Heart right ventricle (tissue), 16 donors: ENCODE results near the gene WWOX. TPM values are rescaled to one million over a fixed set of nuclear protein-coding genes. Genes with fewer than 3 reads are reported as not detected.

ENCODE experiments used
- ATAC-seq, 8 donors: fragments of 200-7000 bp; cut with Tn5 transposase; one replicate each; pipeline ENCODE4 v1.9.1; 2020; ENCODE audit warnings: mild to moderate bottlenecking in 8 of 8, moderate library complexity in 8 of 8, moderate number of reproducible peaks in 1 of 8
- DNase-seq, 2 donors: peaks; one replicate each; pipeline ENCODE4 v3.0.0-alpha.2; 2020
- H3K27ac ChIP-seq, 10 donors: fragments of 200-600 bp; sonication (generic) in 2 of 10; one replicate each; pipeline versions ENCODE4 v1.5.0 to v1.8.0; 2020 to 2022; ENCODE audit warnings: mild to moderate bottlenecking in 3 of 10
- H3K27me3 ChIP-seq, 7 donors: fragments of 200-600 bp; one replicate each; pipeline ENCODE4 v1.8.0; 2021 to 2022; ENCODE audit warnings: mild to moderate bottlenecking in 2 of 7
- H3K36me3 ChIP-seq, 9 donors: fragments of 200-600 bp; sonication (generic) in 1 of 9; one replicate each; pipeline versions ENCODE4 v1.5.0 to v1.8.0; 2020 to 2022; ENCODE audit warnings: mild to moderate bottlenecking in 2 of 9
- H3K4me1 ChIP-seq, 9 donors: fragments of 200-600 bp; sonication (generic) in 1 of 9; one replicate each; pipeline versions ENCODE4 v1.5.0 to v1.8.0; 2020 to 2022; ENCODE audit warnings: mild to moderate bottlenecking in 4 of 9
- H3K4me3 ChIP-seq, 10 donors: fragments of 200-600 bp; sonication (generic) in 2 of 10; one replicate each; pipeline versions ENCODE4 v1.5.0 to v1.8.0; 2020 to 2022; ENCODE audit warnings: mild to moderate bottlenecking in 7 of 10, moderate library complexity in 2 of 10
- H3K9me3 ChIP-seq, 11 donors: fragments of 200-600 bp in 10 of 11; sonication (generic) in 2 of 11; one replicate each; pipeline versions ENCODE4 v1.5.0 to v1.8.0; 2013 to 2022; ENCODE audit warnings: mild to moderate bottlenecking in 2 of 11, control low read depth in 1 of 11, moderate library complexity in 1 of 11
- WGBS, 2 donors: extraction: QIAGEN DNeasy Blood & Tissue Kit; methylation state at CpG; one replicate each; pipeline ENCODE4 v1.1.7; 2013; ENCODE audit warnings: inconsistent platforms in 1 of 2; 5-methylcytosine and 5-hydroxymethylcytosine counted together
- intact Hi-C, 10 donors: fragments of 100-400 bp; cut with DNase I; formaldehyde crosslinking; loops; one replicate each; pipeline versions ENCODE4 v1.11.1 to v1.14.2; 2022
- polyA plus RNA-seq, 2 donors: library from polyadenylated mRNA; stranded (reverse); fragments of 200-250 nt; gene quantifications; one replicate each; pipeline ENCODE4 v1.2.3, GENCODE V29; 2013
- total RNA-seq, 10 donors: library from RNA; stranded (reverse); fragmentation: NEBNext Ultra II Directional in 3 of 10; extraction: Animal tissue kit (Norgen Biotek cat#: 25700) in 3 of 10; gene quantifications; one replicate each; pipeline versions ENCODE4 v1.2.1 to v1.2.4, GENCODE V29; 2021 to 2023
- TF ChIP-seq, protein P1 (sequence below), 9 donors: fragments of 200-600 bp; sonication (generic) in 2 of 9; IDR thresholded peaks; one replicate each; pipeline versions ENCODE4 v1.5.0 to v1.8.0; 2021 to 2022; ENCODE audit warnings: antibody characterized with exemption in 9 of 9, mild to moderate bottlenecking in 5 of 9, moderate library complexity in 1 of 9
- donor health status: Arrhythmogenic right ventricular cardiomyopathy.
- donor health status: ischemic (EF 13 %, LVEDD 7.1; RV severe dilation, severe dysfunction).
- donor health status: healthy with polysubstance abuse.
- donor health status: DM: no; HTN: yes; CAD: no.
- donor health status: DM: no; HTN: no; CAD: no.
- donor health status: ischemic (EF 25% LVEDD 6.9; RV normal size, moderate dysfunction).
- donor health status: ischemic (EF 25% LVEDD 5.7; RV mildly dilated, moderate dysfunction).
- donor health status: healthy.
- donor health status: DM: yes; HTN: yes; CAD: no.
- donor health status: Ischemic cardiomyopathy.
- donor health status: ischemic (EF 35%, LVEDD 5.7; RV mildly dilated, moderate dysfunction).
- donor health status: nonischemic (EF 11% LVEDD 7.7; RV severe dilation, severe dysfunction).
- donor health status: DM: yes; HTN: yes; CAD: no.
- donor health status: PGD.
- donor health status: ischemic (EF 29% LVEDD 5.4; RV normal size, mild dysfunction).
- donor health status: nonischemic (EF 23%, LVEDD 6.1; RV moderate dilation, normal function).

Gene WWOX
- total and polyA plus RNA-seq, 12 donors: 4.9 to 15.0 (median 9.9) TPM

- Histone ChIP-seq H3K27ac (no peak overlapping the region), H3K4me1 (peaks cover 0 to 5% (median 0%) of the 10 kb centered on the region in 9 donors), H3K9me3 (no peaks in the 10 kb centered on the region), H3K27me3 (peaks cover 0 to 14% (median 0%) of the 10 kb centered on the region in 7 donors), H3K4me3 (no peak overlapping the region), H3K36me3 (no peaks in the 10 kb centered on the region)
- TF ChIP-seq, protein P1, sequence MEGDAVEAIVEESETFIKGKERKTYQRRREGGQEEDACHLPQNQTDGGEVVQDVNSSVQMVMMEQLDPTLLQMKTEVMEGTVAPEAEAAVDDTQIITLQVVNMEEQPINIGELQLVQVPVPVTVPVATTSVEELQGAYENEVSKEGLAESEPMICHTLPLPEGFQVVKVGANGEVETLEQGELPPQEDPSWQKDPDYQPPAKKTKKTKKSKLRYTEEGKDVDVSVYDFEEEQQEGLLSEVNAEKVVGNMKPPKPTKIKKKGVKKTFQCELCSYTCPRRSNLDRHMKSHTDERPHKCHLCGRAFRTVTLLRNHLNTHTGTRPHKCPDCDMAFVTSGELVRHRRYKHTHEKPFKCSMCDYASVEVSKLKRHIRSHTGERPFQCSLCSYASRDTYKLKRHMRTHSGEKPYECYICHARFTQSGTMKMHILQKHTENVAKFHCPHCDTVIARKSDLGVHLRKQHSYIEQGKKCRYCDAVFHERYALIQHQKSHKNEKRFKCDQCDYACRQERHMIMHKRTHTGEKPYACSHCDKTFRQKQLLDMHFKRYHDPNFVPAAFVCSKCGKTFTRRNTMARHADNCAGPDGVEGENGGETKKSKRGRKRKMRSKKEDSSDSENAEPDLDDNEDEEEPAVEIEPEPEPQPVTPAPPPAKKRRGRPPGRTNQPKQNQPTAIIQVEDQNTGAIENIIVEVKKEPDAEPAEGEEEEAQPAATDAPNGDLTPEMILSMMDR (IDR thresholded peaks at IDR 0.05): no peak
- no peak for DNase-seq
- intact Hi-C loops: loop anchor here in 1 of 10 donors (10.0 kb wide), 1 partner anchor 62 kb away; no protein-coding TSS in a partner anchor
- ATAC-seq: no peak
- 74 to 77% methylated on average over 6 of the region's 6 CpGs for WGBS, 2 donors
Observed at GRCh38 chr16:79062821-79063220, 963.4 kb downstream of the WWOX start.

DNA sequence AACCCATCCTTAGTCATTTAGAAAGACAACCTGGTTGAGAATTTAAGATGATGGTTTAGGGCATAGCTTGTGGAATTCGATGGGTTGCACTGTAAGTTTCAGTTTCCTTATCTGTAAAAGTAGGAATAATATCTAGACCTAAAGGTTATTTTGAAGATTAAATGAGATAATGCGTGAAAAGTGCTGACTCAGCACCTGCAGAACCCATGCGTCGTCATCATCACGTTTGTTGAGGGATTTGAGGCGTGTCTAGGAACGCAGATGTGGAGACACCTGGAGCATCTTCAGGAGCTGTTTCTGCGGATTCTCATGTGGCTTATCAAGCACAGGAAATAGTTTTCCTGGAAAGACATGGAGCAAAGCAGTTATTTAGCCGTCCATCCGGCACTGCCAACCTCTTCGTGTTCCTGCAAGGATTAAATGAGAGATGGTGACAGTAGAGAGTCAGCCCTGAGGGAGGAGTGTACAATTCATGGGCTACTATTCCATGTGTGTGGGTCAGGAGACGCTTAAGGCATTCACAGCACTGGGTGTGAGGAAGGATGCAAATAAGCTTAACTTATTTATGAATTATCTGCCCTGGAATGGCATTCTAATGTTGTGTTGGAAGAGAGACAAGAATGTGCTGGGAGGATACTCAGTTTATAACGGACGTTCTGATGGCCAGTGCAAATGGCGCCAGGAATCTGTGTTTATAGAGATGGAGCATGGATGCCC lies 965.0 kb downstream of the WWOX start:
- H3K9me3 ChIP-seq: no peaks in the 10 kb centered on the region
- no peak overlapping the region for H3K27ac ChIP-seq
- no peaks in the 10 kb centered on the region for H3K36me3 ChIP-seq
- 82 to 83% methylated on average over 15 of the region's 15 CpGs for WGBS, 2 donors
- ATAC-seq: no peak
- peaks cover 0 to 14% (median 0%) of the 10 kb centered on the region in 7 donors for H3K27me3 ChIP-seq
- H3K4me1 ChIP-seq: peaks cover 0 to 5% (median 0%) of the 10 kb centered on the region in 9 donors
- no peak overlapping the region for H3K4me3 ChIP-seq
- TF ChIP-seq, protein P1 (IDR thresholded peaks at IDR 0.05): no peak
- DNase-seq: no peak
- intact Hi-C loops: loop anchor here in 1 of 10 donors (10.0 kb wide), 1 partner anchor 60 kb away; no protein-coding TSS in a partner anchor

GRCh38 chr16:79066561-79066960 lies 967.1 kb downstream of the WWOX start:
- intact Hi-C loops: loop anchor here in 1 of 10 donors (10.0 kb wide), 1 partner anchor 58 kb away; no protein-coding TSS in a partner anchor

DNA sequence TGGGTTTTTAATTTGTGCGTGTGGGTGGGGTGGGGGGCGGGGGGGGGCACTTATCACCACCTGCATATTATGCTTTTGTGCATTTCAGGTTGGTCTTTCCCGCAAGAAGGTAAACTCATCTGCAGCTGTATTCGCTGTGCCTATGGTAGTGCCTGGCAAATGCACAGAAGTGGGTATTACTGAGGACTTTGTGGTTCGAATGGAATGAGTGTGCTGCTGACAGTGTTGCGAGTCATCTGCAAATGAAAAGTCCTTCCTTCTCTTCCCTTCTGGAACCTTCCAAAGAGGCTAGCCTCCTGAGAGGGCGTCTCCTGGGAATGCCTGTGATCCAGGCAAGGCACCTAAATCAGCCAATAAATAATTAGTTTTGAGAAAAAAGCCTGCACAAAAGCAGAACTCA lies 968.1 kb downstream of the WWOX start:
- Histone ChIP-seq H3K4me1 (peaks cover 0 to 4% (median 0%) of the 10 kb centered on the region in 9 donors), H3K9me3 (no peaks in the 10 kb centered on the region), H3K27me3 (peaks cover 0 to 3% (median 0%) of the 10 kb centered on the region in 7 donors), H3K4me3 (no peak overlapping the region), H3K27ac (no peak overlapping the region), H3K36me3 (no peaks in the 10 kb centered on the region)
- DNase-seq (no peak), ATAC-seq (no peak)
- intact Hi-C loops: loop anchor here in 1 of 10 donors (10.0 kb wide), 1 partner anchor 57 kb away; no protein-coding TSS in a partner anchor
- WGBS, 2 donors: 92 to 97% methylated on average over 7 of the region's 7 CpGs
- TF ChIP-seq, protein P1 (IDR thresholded peaks at IDR 0.05): no peak

More at GRCh38 chr16:79066561-79066960, 967.1 kb downstream of the WWOX start:
- Histone ChIP-seq H3K4me1 (peaks cover 0 to 5% (median 0%) of the 10 kb centered on the region in 9 donors), H3K27me3 (peaks cover 0 to 10% (median 0%) of the 10 kb centered on the region in 7 donors), H3K36me3 (no peaks in the 10 kb centered on the region), H3K4me3 (no peak overlapping the region), H3K9me3 (no peaks in the 10 kb centered on the region), H3K27ac (no peak overlapping the region)
- TF ChIP-seq, protein P1 (IDR thresholded peaks at IDR 0.05): no peak
- DNase-seq: no peak
- no peak for ATAC-seq
- WGBS, 2 donors: 84 to 85% methylated on average over 7 of the region's 7 CpGs
